SH-SY5Y (cell line): ENCODE measurements around the gene VSIG8.

Source experiments
- GATA2 ChIP-seq: IDR thresholded peaks from 2 replicates; pipeline ENCODE4 v1.6.1; 2011; ENCODE audit warnings: mild to moderate bottlenecking, low read depth, low read length
- GATA3 ChIP-seq: IDR thresholded peaks from 2 replicates; pipeline ENCODE4 v1.6.1; 2011; ENCODE audit warnings: low read depth, mild to moderate bottlenecking, low read length, moderate library complexity

The VSIG8 gene

DNA sequence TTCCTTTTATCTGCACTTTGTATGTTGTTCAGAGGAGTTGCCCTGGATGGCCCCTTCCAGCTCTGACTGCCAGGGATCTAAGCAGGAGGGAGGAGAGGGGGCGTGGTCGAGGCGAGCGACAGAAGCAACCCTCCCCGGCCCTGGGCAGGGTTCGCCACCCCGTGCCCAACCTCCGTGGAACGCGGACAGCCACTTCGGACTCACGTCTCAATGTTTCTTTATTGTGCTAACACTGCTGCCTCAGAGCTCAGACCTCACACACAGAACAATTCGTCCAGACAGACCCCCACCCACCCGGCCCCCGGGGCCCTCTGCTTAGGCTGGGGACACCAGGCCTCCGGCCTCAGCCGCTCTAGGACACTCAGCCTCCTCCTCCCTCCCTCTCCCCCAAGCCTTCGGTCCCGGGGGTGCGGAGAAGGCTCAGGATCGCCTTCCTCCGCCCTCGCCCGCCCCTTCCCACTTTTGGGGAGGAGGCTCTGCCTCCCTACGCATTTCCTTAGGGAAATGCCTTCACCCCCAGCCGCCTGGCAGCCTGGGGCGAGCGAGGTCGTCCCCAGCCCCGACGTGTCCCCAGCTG, 8.3 kb downstream of the VSIG8 start:
- TF ChIP-seq GATA3 (no peak), GATA2 (no peak)

DNA sequence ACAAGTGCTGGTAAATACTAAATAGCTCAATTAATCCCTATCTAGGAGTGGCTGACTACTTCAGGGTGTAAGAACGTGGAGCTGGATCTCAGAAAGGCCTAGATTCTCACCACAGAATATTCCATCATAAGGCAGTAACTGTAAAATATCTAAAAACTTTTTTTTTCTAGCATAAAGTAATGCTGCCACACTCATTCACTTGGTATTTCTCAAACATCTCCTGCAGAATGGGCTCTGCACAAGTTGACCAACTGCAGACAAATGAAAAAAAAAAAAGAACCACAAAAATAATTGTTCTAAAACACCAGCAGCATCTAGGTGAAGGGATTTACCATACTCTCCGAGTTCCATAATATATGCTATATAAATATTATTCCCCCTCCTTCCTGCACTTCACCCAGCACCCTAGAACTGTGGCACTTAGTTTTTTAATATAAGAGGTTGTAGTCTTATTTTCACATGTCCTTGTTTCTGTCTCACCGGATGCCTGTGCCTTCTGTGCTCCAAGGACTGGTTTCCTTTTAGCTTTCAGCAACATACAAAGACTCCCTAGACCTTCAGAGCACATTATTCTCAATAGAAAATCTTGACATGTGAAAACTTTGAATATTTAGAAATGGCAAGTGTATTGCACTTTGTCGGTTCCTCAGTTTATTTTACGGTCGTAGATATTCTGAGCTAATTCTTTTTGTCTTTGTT, 8.9 kb downstream of the VSIG8 start:
- TF ChIP-seq GATA3, result no peak

DNA sequence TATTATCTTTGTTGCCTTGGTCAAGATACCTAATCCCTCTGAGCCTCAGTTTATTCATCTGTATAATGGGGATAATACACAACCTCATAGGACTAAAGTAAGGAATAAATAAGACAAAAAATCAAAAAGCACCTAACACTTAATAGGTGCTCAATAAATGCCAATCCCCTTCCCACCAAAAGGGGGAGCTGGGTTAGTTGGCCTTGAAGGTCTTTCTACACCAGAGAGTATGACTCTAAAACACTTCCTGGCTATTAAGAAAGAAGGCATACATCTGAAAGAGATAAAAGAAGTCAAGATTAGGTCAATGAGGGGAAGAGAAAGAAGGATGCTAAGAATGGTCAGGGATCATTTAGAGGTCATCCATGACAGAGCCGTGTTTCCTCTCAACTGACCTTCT, 11.1 kb downstream of the VSIG8 start:
- TF ChIP-seq GATA3 (no peak), GATA2 (no peak)

DNA sequence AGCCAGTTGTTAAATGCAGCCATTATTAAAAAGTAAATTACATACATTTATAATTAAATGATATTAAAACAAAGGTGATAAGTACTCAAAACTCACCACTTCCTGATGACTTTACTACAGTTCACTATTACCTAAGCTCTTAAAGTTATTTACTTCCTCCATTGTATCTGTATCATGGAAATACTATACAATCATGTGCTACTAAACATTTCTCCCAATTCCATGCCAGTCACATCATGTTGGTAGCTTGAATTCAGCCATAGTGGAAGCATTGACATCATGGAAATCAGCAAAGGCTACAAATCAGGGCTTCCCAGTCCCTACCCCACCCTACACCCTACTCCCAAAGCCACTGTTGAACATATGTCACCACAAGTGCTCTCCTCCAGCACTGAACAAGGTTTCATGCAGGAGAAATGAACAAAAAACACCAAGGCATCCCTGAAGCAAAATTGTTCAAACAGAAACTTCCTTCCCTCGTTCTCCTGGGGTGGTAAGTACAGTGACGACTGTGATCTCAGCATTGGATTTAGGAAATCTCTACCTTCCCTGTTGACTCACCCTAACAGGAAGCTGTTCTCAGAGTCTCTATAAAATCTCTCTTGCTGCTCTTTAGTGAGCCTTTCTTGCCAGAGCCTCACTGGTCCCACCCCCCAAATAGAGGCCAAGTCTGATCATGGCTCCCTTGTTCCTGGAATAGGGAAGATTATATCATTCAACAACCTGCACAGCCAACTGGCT, 12.7 kb downstream of the VSIG8 start:
- no peak for TF ChIP-seq GATA3
- TF ChIP-seq GATA2, result no peak

- TF ChIP-seq GATA2, result no peak
- TF ChIP-seq GATA3, result no peak
Observed at GRCh38 chr1:159848326-159848725, 14.1 kb downstream of the VSIG8 start.

DNA sequence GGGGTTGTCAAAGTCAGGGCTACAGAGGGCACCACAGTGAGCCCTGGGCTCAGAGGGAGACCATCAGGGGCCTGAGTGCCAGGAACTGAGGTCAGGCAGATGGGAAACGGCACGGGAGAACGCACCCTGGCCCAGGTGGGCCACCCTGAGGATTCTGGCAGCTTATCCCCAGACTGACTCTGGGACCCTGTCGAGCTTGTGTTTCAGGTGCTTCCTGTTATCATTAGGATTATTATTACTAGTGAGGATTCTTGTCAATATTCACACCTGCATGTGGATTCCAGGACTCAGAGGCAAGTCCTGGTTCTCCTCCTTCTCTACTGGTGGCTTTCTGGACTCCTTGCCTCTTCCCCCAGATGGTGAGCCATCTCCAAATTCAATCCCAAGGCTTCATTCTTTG, 15.2 kb downstream of the VSIG8 start:
- TF ChIP-seq GATA3, result no peak
- no peak for TF ChIP-seq GATA2

DNA sequence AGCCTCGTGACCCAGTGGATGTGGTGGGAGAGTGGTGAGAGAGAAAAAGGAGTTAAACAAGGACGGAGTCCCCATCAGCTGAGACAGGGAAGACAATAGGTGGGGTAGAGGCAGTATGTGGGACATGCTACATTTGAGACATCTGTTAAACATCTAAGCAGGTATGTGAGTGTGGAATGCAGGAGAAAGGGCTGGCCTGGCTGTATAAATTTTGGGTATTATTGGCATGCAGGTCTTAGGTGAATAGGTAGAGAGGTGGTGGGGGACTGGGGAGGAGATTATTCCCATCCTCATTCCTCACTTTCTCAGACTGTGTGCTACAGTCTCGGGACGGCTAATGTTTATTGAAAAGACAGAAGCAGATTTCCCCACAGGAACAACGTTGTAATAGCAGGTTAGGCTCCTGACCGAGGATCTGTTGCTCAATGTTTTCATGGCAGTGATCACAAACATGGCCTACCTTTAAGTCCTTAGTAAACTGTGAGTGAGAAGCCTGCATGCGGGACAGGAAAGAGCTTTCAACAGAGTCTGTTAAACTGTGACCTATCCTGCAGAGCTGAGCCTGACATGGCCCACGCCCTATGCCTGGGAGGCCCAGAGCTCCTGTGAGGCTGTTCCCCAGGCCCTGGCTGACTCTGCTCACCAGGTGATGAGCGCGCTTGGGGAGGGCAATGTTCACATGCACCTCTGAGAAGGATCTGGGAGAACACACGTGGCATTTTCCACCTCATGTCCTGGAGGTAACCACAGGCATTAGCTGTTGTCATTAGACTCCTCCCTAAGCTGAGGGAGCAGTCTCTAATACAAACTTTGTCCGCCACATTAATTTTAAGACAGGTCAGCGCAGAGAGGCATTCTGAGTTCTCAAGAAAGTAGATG, 16.5 kb downstream of the VSIG8 start:
- no peak for TF ChIP-seq GATA2
- TF ChIP-seq GATA3, result no peak

GRCh38 chr1:159843459-159843858, 19.0 kb downstream of the VSIG8 start:
- TF ChIP-seq GATA2, result no peak
- TF ChIP-seq GATA3, result no peak

GRCh38 chr1:159841749-159842148, 20.7 kb downstream of the VSIG8 start:
- TF ChIP-seq GATA2 (no peak), GATA3 (no peak)

GRCh38 chr1:159839116-159839849, 23.2 kb downstream of the VSIG8 start:
- TF ChIP-seq GATA3 (no peak), GATA2 (no peak)

GRCh38 chr1:159838715-159839114, 23.7 kb downstream of the VSIG8 start:
- no peak for TF ChIP-seq GATA2
- no peak for TF ChIP-seq GATA3

GRCh38 chr1:159835862-159836525, 26.5 kb downstream of the VSIG8 start:
- TF ChIP-seq GATA2, result no peak
- no peak for TF ChIP-seq GATA3

GRCh38 chr1:159835356-159835755, 27.1 kb downstream of the VSIG8 start:
- TF ChIP-seq GATA2, result no peak
- no peak for TF ChIP-seq GATA3
